Esophagus muscularis mucosa (tissue), 4 donors: ENCODE data around the gene ZNF487. TPM values are rescaled to one million over a fixed set of nuclear protein-coding genes. Genes with fewer than 3 reads are reported as not detected.

Experiments used
- DNase-seq: peaks from one replicate; pipeline ENCODE4 v3.0.0-alpha.2; 2017; ENCODE audit errors: extremely low spot score
- H3K27ac ChIP-seq, 4 donors: fragments of 200-600 bp; sonication (generic); replicated peaks in 1 of 4; 1 replicate in 3 of 4; 2 replicates in 1 of 4; pipeline ENCODE4 v1.5.1; 2016 to 2019; ENCODE audit warnings: mild to moderate bottlenecking in 1 of 4
- H3K27me3 ChIP-seq, 4 donors: fragments of 200-600 bp; sonication (generic); one replicate each; pipeline versions ENCODE4 v1.5.1 to v1.6.0; 2016 to 2019
- H3K36me3 ChIP-seq, 4 donors: fragments of 200-600 bp; sonication (generic); one replicate each; pipeline ENCODE4 v1.5.1; 2016 to 2019
- H3K4me1 ChIP-seq, 4 donors: fragments of 200-600 bp; sonication (generic); one replicate each; pipeline ENCODE4 v1.5.1; 2016 to 2019
- H3K4me3 ChIP-seq, 4 donors: fragments of 200-600 bp; sonication (generic); 1 replicate in 2 of 4; 2 replicates in 2 of 4; pipeline ENCODE4 v1.5.1; 2016 to 2019; ENCODE audit warnings: mild to moderate bottlenecking in 4 of 4, moderate library complexity in 1 of 4
- H3K9me3 ChIP-seq, 4 donors: fragments of 200-600 bp; sonication (generic); 1 replicate in 3 of 4; 2 replicates in 1 of 4; pipeline ENCODE4 v1.5.1; 2016 to 2019
- EP300 ChIP-seq: sonication (generic); formaldehyde crosslinking; IDR thresholded peaks from one replicate; pipeline ENCODE4 v1.6.1; 2017; ENCODE audit warnings: antibody characterized with exemption
- POLR2A ChIP-seq: fragments of 450-650 bp; IDR thresholded peaks from one replicate; pipeline ENCODE4 v1.6.1; 2017; ENCODE audit warnings: antibody characterized with exemption, moderate library complexity, mild to moderate bottlenecking, low read depth
- POLR2AphosphoS5 ChIP-seq, 2 donors: sonication (generic); formaldehyde crosslinking; IDR thresholded peaks; one replicate each; pipeline ENCODE4 v1.6.1; 2017; ENCODE audit warnings: antibody characterized with exemption in 2 of 2
- WGBS: methylation state at CpG from one replicate; pipeline ENCODE4 v1.1.5; 2018; 5-methylcytosine and 5-hydroxymethylcytosine counted together
- intact Hi-C: fragments of 100-400 bp; cut with DNase I; formaldehyde crosslinking; loops from one replicate; pipeline ENCODE4 v1.15.1; 2023
- total RNA-seq, 4 donors: library from RNA; depleted of rRNA; stranded (reverse); fragments of >200 nt; gene quantifications; one replicate each; pipeline versions ENCODE4 v1.1.0 to v1.2.1, GENCODE V29; 2016
- TF ChIP-seq, protein P1 (sequence below), 3 experiments: fragments of 200-600 bp in 2 of 3; fragments of 450-650 bp in 1 of 3; sonication (generic) in 2 of 3; IDR thresholded peaks; one replicate each; pipeline ENCODE4 v1.5.1; 2017 to 2019; ENCODE audit warnings: antibody characterized with exemption in 3 of 3, mild to moderate bottlenecking in 2 of 3, moderate library complexity in 1 of 3

The ZNF487 gene
- total RNA-seq, 4 donors from 2014 or later = 9.1 to 10.1 (median 10.0) TPM

DNA sequence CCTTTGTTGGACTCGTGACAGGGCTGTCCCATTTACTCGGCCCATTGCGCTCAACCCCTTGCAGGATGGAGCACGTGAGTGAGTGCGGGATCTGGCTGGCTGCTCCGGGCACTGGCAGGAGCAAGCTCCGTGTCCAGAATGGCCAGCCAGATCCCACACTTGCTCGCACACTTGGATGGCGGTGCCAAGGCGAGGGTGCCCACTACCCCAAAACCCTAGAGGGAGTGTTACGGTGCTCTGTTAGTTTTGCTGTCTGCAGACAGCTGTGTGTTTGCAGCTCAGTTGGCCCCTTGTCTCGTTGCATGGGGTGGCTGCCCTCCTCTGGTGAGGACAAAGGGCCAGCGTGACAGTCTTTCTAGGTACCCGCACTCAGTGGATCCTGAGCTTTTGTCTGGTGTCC lies 34.2 kb downstream of the ZNF487 start:
- Histone ChIP-seq H3K36me3 (peaks cover 0 to 5% (median 0%) of the 10 kb centered on the region in 4 donors), H3K27me3 (no peaks in the 10 kb centered on the region), H3K4me1 (no peaks in the 10 kb centered on the region), H3K27ac (no peak overlapping the region), H3K4me3 (no peak overlapping the region), H3K9me3 (no peaks in the 10 kb centered on the region)
- no peak for DNase-seq
- 88% methylated on average over 13 of the region's 14 CpGs for WGBS
- TF ChIP-seq POLR2A = no peak
- TF ChIP-seq, protein P1, sequence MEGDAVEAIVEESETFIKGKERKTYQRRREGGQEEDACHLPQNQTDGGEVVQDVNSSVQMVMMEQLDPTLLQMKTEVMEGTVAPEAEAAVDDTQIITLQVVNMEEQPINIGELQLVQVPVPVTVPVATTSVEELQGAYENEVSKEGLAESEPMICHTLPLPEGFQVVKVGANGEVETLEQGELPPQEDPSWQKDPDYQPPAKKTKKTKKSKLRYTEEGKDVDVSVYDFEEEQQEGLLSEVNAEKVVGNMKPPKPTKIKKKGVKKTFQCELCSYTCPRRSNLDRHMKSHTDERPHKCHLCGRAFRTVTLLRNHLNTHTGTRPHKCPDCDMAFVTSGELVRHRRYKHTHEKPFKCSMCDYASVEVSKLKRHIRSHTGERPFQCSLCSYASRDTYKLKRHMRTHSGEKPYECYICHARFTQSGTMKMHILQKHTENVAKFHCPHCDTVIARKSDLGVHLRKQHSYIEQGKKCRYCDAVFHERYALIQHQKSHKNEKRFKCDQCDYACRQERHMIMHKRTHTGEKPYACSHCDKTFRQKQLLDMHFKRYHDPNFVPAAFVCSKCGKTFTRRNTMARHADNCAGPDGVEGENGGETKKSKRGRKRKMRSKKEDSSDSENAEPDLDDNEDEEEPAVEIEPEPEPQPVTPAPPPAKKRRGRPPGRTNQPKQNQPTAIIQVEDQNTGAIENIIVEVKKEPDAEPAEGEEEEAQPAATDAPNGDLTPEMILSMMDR (IDR thresholded peaks at IDR 0.05) = no peak
- TF ChIP-seq EP300 = no peak
- TF ChIP-seq POLR2AphosphoS5 (IDR thresholded peaks at IDR 0.05) = no peak
- intact Hi-C loops = no loop called here

DNA sequence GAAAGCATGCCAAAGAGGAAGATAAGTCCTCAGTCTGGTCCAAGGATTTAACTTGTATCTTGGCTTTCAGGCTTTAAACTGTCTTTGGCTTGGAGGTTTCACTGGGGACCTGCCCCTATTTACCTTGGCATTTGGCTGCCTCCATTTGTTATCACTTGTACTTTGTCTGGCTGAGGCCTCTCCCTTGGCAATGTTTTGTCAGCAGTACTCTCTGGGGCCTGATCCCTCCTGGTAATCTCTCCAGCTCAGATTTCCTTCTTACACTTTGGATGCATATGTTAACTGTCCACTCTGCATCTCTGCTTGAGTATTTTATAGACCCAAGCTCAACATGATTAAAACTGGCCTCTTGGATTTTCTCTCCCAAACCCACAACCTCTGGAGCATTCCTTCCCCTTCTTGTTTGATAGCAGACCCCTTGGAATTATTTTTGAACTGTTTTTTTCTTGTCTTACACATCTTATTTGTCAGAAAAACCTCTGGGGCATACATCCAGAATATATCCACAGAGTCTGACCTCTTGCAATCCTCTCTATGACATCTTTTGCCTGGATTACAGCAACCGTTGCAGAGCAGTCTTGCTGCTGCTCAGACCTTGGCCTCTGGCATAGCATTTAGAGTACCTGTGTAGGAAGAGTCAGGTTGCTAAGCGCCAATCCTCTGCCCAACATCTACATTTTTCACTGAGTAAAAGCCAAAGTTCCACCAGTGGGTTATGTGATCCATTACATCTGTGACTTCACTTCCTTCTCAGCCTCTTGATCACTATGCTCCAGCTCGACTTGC lies 35.2 kb downstream of the ZNF487 start:
- intact Hi-C loops = no loop called here
- 88% methylated on average over 3 of the region's 3 CpGs for WGBS
- no peak for TF ChIP-seq EP300
- TF ChIP-seq POLR2A = no peak
- TF ChIP-seq, protein P1 (IDR thresholded peaks at IDR 0.05) = no peak
- TF ChIP-seq POLR2AphosphoS5 (IDR thresholded peaks at IDR 0.05) = no peak

DNA sequence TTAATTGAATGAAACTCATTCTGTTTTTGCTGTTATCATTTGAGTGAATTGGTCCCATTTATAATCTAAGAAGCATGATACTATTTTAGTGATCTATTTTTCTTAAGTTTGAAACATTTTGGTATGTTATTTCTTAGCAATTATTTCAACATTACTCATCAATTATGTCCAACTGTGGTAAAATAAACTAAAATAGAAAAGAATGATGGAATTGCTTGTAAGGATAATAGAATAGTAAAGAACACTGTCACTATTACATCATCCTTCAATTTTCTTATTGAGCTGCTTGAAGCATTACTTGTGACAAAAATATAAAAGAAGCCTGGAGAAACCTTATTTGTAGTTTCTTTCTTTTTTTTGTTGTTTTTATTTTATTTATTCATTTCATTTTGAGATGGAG lies 42.4 kb downstream of the ZNF487 start:
- no peak overlapping the region for H3K4me3 ChIP-seq
- intact Hi-C loops = no loop called here
- H3K27ac ChIP-seq = no peak overlapping the region
- H3K27me3 ChIP-seq = no peaks in the 10 kb centered on the region
- H3K9me3 ChIP-seq = peaks cover 0 to 28% (median 24%) of the 10 kb centered on the region in 4 donors
- DNase-seq = no peak
- no peaks in the 10 kb centered on the region for H3K4me1 ChIP-seq
- H3K36me3 ChIP-seq = peaks cover 17 to 29% (median 23%) of the 10 kb centered on the region in 4 donors
- TF ChIP-seq EP300 (no peak), POLR2A (no peak), POLR2AphosphoS5 (IDR thresholded peaks at IDR 0.05) (no peak)
- TF ChIP-seq, protein P1 (IDR thresholded peaks at IDR 0.05) = no peak

More for the DNA sequence above, 35.2 kb downstream of the ZNF487 start:
- Histone ChIP-seq H3K36me3 (peaks cover 0 to 5% (median 0%) of the 10 kb centered on the region in 4 donors), H3K27ac (no peak overlapping the region), H3K9me3 (no peaks in the 10 kb centered on the region), H3K4me3 (no peak overlapping the region), H3K4me1 (no peaks in the 10 kb centered on the region), H3K27me3 (no peaks in the 10 kb centered on the region)
- no peak for DNase-seq

DNA sequence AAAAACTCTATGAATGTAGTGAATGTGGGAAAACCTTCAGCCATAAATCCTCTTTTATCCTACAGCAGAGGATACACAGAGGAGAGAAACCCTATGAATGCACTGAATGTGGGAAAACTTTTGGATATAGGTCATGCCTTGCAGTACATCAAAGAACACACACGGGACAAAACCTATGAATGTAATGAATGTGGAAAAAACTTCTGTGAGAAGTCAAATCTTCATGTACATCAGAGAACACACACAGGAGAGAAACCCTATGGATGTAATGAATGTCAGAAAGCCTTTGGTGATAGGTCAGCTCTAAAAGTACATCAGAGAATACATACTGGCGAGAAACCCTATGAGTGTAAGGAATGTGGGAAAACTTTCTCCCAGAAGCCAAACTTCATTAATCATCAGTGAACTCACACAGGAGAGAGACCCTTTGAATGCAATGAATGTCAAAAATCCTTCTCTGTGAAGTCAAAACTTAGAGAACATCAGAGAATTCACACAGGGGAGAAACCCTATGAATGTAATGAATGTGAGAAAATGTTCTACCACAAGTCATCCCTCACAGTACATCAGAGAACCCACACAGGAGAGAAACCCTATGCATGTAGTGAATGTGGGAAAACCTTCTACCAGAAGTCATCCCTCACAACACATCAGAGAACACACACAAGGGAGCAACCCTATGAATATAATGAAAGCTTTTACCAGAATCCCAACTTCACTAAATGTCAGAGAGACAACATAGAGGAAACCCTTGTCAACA lies 45.6 kb downstream of the ZNF487 start:
- 89% methylated on average over 2 of the region's 2 CpGs for WGBS
- peaks cover 0 to 53% (median 44%) of the 10 kb centered on the region in 4 donors for H3K9me3 ChIP-seq
- no peaks in the 10 kb centered on the region for H3K27me3 ChIP-seq
- H3K27ac ChIP-seq = no peak overlapping the region
- H3K4me1 ChIP-seq = no peaks in the 10 kb centered on the region
- H3K4me3 ChIP-seq = no peak overlapping the region
- peaks cover 17 to 28% (median 23%) of the 10 kb centered on the region in 4 donors for H3K36me3 ChIP-seq
- DNase-seq = no peak
- intact Hi-C loops = no loop called here
- TF ChIP-seq, protein P1 (IDR thresholded peaks at IDR 0.05) = no peak
- no peak for TF ChIP-seq EP300
- TF ChIP-seq POLR2A = no peak
- no peak for TF ChIP-seq POLR2AphosphoS5 (IDR thresholded peaks at IDR 0.05)
